ENCODE data around the gene FILIP1L.

GRCh38 chr3:99958222-99958912 is 155.9 kb downstream of the FILIP1L start:
- TF ChIP-seq EZH2phosphoT487 (IDR thresholded peaks at IDR 0.05; ENCODE audit: borderline replicate concordance) (no peak), TCF7L2 (IDR thresholded peaks at IDR 0.05; ENCODE audit: borderline replicate concordance, extremely low read depth, insufficient read depth, insufficient read length) (no peak), ATF3 (IDR thresholded peaks at IDR 0.05) (no peak), MAX (IDR thresholded peaks at IDR 0.05) (no peak)
- TF ChIP-seq, protein P1, sequence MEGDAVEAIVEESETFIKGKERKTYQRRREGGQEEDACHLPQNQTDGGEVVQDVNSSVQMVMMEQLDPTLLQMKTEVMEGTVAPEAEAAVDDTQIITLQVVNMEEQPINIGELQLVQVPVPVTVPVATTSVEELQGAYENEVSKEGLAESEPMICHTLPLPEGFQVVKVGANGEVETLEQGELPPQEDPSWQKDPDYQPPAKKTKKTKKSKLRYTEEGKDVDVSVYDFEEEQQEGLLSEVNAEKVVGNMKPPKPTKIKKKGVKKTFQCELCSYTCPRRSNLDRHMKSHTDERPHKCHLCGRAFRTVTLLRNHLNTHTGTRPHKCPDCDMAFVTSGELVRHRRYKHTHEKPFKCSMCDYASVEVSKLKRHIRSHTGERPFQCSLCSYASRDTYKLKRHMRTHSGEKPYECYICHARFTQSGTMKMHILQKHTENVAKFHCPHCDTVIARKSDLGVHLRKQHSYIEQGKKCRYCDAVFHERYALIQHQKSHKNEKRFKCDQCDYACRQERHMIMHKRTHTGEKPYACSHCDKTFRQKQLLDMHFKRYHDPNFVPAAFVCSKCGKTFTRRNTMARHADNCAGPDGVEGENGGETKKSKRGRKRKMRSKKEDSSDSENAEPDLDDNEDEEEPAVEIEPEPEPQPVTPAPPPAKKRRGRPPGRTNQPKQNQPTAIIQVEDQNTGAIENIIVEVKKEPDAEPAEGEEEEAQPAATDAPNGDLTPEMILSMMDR (IDR thresholded peaks at IDR 0.05 in 2 of 3, conservative IDR thresholded peaks at IDR 0.05 in 1 of 3; ENCODE audit: borderline replicate concordance in 1 of 3, insufficient read depth in 1 of 3, low read depth in 2 of 3, low read length in 2 of 3) = no peak

All from HCT116 (cell line).